ENCODE results near the gene EPDR1.

Gene EPDR1

DNA sequence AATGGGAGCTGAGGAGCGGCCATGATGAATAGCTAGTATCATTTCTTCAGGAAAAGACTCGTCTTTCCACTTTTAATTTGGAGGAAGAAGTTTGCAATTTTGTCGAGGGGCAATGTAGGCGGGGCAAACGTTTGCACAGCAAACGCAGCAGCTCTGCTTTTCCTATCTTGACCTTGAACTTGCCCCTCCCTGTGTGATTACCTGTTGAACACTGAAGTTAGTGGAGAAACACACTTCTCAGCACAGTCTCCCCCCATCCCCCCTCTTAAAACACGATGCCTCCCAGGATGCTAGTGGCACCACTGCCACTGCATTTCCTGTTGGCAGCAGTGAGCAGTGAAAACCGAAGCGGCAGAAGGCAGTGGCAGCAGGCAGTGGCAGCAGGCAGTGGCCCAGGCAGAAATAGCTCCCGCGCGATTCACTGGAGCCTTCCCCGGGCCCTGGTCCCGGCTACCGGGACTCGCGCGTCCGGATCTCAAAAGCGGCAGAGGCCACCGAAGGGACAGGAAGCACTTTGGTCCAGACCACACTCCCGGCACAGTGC is at the start of gene EPDR1:
TSS of gene EPDR1 (plus strand) at position 336 of the 544 bp plus-strand sequence. CDS start 300 bp downstream, outside the sequence.
- DNase-seq = peak; percentile 45

DNA sequence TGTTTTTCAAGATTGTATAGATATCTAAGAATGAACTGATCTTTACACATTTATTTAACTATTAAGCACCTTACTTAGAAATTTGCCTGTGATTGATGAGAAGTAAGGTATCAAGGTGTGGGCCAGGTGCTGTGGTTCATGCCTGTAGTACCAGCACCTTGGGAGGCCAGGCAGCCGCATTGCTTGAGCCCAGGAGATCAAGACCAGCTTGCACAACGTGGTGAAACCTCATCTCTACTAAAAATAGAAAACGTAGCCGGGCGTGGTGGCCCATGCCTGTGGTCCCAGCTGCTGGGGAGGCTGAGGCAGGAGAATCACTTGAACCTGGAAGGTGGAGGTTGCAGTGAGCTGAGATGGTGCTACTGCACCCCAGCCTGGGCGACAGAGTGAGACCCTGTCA is 38.4 kb upstream of the EPDR1 start:
- DNase-seq = no peak

DNA sequence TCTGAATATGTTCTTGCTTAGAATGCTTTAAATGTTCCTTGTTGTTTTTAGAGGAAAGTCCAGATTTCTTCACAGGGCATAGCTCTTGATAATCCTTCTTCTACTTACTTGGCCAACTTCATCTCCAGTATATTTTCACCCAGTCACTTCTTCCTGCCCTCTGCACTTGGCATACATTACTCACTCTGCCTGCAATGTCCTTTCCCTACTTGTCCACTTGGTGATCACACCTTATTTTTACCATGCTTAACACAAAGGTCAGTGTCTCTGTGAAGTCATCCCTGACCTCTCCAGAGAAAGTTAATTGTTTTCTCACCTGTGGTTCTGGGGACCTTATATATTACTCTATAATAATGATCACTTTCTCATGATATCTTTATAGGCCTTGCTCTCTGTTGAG is 27.1 kb upstream of the EPDR1 start:
- no peak for DNase-seq

DNA sequence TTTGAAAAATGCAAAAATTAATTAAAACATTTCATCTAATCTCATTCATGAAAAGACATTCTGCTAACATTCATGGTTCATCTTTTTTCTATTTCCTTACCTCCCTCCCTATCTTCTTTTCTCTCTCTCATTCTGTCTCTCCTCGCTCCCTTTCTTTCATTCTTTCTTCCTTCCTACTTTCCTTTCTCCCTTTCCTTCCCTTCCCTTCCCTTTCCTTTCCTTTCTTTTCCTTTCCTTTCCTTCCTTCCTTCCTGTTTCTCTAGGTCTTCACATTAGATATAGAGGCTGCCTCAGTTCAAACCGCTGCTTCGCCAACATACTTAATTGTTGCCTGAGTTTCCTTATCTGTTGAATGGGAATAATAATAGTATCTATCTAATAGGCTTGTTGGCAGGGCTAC is 25.8 kb upstream of the EPDR1 start:
- DNase-seq = no peak

DNA sequence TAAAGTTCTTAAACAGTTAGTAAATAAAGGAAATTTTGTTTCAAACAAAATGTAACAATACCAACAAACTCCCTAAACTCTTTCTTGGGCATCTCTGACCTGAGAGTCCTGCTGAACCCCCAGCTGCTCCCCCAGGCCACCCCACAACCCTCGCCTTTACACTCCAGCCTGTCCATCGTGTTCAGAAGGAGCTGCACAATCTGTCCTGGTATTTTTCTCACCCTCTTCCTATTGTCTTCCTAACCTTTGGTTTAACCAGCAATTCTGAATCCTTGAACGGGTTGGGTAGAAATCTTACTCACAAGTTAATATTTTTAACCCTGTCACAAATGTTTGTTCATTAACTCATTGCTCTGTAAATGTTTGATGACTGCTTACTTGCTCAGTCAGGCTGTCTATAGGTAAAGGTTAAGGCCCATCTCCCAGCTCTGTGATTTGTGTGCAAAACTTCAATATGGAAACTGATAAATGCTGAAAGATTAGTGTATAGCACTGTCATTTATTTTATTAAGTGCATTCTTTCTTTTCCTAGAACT is 20.7 kb upstream of the EPDR1 start:
- DNase-seq = no peak

DNA sequence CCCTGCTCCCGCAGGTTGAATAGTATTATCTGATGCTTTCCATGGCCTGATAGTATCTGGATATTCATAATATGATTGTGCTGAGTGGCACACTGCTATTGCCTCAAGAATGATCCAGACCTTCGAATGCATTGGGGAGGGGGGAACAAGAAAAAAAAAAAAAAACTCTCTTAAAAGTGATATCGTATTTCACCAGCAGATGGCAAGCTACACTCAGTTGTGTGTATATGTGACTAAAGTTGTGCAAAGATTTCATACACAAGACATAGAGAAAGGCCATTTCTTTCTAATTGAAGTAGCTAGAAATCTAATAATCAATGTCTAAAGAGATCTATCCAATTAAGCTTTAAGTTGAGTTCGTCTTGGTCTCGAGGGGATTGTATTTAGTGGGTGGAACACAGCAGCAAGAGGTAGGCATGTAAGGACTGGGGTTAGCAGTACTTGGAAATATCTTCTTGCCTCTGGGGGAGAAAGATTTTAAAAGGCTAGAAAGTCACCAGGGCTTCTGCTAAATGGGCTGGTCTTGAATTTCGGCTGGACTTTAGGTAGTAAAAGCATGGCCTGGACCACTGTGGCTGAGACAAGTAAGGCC is 19.1 kb upstream of the EPDR1 start:
- peak; percentile 46 for DNase-seq

DNA sequence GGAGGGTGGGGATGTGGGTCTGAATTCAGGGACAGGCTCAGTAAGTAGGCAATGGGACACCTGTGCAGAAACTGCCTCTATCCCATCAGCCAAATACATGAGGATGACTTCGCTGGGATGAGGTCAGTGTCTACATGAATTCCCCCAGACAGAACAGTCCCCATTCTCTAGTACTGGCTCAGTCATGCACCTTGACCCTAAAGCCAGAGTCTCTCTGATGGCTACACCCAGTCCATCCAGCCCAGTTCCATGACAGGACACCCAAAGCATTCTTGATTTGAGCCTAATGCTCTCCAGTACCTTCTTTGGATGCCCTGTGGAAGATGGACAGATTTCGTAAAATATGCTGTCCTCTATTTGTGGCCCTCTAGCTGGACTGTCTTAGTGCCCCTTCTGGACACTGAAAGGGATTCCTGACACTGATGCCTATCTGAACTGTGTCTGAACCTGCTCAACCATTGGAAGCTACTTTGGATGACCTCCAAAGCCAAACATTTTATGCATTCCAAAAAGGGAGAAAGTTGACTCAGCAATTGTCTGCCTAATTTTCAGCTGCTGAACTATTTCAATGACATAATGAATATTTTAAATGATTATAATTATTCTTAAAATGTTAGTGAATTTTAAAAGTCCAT is 18.4 kb upstream of the EPDR1 start:
- peak; percentile 78 for DNase-seq

DNA sequence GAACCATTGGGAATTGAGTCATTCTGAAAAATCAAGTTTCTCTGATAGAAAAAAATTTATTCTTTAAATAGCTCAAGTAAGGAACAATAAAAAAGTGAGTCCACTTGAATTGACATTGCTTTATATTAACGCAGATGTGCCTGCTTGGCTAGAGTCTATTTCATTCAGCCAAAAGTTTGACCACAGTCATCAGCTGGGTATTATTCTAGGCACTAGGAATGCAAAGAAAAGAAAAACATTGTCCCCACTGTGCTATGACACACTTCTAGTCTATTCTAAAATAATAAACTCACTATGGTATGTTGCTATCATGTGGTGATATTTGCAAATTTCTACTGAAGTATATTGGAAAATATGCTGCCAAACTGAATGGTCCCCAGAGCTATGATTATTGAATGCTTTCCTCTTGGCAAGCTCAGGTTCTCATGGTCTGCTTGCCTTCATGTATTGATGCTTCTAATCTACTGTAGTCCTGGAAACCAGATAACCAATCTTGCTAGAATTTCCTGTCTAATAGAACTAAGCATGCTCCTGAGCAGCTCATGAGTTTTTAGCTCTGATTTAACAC is 12.1 kb upstream of the EPDR1 start:
- DNase-seq = peak; percentile 91

DNA sequence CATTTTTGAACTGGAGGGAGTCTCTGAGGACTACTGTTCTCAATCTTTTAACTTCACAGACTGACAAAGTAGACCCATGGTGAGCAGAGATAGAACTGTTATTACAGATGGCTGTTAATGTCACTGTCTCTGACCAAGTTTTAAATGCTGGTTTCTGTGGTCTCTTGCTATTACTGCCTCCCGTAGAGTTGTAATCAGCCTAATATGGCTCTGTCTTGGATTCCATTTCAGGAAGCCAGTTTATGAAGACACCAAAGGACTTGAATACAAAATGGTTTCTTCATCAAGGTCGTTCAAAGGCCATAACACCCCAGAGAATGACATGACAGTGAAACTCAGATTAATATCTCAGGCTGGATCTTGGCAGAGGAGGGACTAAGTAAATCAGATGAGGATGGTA is 7.7 kb upstream of the EPDR1 start:
- DNase-seq = no peak

DNA sequence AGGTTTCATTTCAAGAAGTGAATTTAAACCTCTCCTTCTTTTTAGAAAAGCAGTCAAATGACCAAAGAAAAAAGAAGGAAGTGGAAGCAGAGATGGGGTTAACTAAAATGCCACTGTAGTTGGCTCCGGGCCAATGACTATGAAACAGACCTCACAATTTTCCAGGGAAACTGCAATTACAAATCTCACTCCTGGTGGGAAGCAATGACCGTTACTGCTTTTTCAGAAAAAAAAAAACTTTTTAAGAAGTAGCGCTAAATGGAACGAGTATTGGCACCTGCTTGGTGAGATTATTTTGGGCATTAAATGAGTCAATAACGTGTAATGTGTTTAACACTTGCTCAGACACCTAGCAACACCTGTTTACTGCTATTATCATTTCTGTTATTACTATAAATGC is 5.0 kb upstream of the EPDR1 start:
- no peak for DNase-seq

DNA sequence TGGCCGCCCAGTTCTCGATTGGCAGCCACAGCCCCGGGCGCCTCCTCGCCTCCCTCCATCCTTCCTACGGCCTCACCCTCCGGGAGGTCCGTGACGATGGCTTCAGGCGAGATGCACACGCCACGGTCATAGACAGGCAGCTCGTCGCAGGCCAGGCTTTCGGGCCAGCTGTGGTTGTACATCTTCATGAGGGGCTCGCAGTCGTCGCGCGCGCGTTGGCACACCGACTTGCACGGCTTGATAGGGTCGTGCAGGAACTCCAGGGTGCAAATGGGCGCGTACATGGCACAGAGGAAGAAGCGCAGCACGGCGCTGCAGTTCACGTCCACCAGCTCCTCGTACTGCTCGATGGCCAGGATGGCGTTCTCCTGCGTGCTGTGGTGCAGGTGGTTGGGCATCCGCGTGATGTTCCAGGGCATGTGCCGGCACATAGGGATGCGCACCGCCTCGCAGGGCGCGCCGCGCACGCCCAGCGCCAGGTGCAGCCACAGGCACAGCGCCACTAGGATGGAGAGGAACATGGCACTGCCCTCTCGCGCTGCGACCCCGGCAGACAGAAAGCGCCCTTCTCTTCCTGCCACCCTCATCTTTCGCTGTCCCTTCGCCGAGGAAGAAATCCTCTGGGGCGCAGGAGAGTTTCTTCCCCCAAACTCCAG is 4.3 kb upstream of the EPDR1 start:
- DNase-seq = no peak

DNA sequence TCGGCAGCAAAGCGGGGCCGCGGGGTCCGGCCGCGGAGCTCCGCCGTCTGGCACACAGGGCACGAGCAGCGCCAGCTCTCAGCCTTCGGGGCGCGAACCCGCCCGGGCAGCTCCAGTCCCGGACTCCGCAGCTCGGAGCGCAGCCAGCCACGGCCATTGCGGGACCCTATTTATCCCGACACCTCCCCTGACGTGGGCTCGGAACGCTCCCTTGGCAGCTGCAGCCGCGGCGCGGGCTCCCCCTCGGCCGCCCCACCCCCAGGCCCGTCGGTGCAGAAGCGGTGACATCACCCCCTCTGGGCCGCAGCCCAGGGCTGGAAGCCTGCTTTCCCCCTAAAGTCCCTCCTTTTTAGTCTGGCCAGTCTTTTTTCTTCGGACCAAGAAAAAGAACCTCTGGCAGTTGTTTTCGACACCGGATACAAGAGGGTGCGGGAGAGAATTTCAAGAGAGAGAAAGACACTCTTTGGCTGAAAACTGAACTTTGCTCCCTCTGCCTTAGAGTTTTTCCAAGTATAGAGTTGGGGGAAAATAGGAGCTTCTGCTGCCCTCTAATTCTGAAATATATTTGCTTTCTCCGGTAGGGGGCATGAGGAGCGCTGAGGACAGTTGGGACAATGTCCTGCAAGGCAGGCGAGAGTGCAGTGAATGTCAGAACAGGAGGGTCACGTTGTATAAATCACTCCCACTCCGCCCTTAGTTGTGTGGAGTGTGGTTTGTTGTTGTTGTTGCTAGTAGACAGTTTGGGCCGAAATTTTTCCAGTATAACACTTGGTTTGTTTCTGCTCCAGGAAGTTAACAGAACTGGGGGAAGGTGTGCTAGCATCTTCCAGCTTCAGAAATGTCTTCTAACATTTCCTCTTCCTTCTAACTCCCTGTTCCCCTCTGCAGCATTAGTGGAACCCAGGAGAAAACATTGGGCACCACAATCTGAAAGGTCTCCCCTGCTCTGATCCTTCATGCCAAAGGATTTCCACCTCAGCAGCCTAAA is 3.5 kb upstream of the EPDR1 start, which contains the start of gene SFRP4:
TSS of gene SFRP4 (minus strand) at position 145 of the 988 bp plus-strand sequence. CDS start 280 bp downstream, outside the sequence.
- DNase-seq = peak; percentile 46

DNA sequence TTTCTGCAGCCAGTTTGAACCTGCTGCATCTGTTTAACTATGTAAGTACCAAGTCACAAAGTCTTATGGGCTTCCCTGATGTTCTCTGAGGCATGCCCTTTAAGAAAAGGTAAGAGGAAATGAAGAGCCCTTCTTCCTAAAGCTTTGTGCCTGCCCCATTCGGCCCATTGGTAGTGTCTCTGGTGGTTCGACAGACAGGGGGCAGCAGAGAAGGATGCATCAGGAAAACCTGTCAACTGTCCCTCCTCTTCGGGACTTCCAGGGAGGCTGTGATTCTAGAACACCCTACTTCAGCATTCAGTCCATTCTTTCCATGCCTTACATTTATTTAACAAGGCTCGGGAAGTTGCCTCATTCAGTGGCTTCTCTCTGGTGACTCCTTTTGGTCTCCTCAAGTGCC is 1.9 kb upstream of the EPDR1 start:
- DNase-seq = no peak

DNA sequence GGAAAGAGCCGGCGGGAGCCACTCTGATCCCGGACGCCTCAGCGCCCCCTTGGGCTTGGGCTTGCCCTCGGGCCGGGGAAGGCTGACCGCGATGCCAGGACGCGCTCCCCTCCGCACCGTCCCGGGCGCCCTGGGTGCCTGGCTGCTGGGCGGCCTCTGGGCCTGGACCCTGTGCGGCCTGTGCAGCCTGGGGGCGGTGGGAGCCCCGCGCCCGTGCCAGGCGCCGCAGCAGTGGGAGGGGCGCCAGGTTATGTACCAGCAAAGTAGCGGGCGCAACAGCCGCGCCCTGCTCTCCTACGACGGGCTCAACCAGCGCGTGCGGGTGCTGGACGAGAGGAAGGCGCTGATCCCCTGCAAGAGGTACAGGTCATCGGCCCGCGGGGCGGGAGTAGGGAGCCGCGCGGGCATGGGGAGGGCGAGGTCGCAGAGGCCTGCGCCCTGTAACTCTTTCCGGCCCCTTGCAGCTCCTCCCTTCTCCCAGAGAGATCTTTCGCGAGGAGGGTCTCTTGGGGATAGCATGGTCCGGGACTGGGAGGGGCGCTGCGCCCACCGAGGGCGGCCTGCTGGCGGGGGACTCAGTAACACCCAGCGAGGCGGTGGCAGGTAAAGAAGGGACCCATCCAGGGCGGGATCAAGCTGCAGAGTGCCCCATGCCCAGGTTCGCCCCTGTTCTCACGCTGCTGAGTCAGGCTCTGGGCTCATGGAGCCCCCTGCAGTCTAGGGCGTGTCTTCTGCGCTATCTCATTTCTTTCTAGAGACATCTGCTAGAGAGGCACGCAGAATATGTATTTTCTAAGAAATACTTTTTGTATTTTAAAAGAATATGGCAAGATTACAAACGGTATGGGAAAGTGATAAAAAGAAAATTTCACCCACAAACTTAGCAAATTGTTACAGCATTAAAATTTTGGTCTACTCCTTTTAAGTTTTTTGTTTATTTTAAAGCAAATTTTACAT is 687 bp downstream of the EPDR1 start:
- peak; percentile 47 for DNase-seq

DNA sequence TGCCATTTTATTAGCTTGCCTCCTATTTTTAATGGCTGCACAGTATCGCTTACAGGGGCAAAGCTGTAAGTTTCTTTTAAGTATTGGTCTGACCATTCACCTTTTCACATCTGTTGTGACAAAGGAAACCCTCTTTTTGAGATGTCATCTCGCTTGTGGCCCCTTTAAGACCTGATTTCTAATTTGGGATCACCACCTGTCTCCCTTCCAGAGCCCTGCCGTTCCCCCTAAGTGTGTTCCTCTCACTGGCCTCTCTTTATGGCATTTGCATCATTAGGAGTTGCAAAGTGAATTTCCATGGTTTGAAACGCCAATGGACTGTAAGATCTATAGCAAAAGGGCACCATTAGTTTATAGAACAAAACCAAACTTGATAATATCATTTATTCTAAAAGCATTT is 1.4 kb downstream of the EPDR1 start:
- DNase-seq = no peak

DNA sequence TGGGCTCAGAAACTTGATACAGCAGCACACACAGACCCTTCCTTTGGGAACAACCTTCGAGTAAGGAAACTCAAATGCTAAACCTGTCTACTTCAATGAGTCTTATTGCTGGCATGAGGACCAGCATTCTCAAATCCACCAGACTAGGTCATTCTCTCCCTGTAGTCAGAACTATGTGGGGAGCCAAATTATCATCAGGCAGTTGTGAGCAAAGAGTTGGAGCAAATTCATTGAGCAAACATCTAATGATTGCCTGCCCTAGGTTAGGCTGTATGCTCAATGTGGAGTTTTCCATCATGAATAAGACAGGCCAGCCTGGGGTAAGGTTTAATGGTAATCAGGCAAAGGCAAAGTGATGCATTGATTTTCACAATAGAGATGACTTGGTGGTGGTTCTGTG is 3.6 kb downstream of the EPDR1 start:
- DNase-seq = no peak

DNA sequence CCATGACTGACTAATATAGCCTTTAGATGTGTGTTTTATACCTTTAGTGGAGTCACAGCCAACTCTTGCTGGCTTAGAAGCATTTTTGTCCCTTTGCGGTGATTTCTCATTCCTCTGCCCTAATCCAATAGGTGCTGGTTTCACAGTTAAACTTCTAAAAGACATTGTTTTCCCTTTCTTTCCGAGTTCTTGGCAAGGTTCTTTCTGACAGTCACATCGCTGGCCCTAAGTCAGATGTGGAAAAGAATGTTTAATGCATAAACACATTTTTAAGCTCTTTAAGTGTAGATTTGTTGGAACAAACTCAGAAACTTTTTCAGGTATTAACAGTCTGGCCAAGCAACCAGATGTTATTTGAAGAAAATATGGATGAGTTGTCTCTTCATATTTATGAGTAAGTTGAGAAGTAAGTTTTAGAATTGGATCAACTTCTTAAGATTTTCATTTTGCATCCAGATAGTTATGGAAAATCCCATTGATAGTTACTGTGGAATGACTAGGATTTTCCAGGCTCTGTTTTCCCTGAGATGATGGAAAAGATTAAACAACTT is 4.1 kb downstream of the EPDR1 start:
- DNase-seq = no peak

DNA sequence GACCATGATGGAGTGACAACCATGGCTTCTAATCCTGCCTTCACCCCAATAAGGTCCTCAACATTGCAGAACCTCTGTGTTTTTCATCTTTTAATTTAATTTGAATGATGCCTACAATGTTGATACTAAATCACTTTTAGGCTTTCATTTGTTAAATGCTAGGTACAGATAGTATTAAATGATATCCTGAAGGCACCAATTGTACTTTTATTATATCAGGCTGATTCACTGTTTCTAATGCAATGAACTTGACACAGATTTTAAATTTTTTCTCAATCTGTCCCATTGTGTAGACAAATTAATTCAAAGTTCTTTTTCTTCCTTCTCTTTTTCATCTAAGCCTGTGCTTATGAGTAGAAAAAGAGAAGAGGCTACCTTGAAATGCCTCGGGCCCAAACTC is 5.2 kb downstream of the EPDR1 start:
- DNase-seq = no peak

DNA sequence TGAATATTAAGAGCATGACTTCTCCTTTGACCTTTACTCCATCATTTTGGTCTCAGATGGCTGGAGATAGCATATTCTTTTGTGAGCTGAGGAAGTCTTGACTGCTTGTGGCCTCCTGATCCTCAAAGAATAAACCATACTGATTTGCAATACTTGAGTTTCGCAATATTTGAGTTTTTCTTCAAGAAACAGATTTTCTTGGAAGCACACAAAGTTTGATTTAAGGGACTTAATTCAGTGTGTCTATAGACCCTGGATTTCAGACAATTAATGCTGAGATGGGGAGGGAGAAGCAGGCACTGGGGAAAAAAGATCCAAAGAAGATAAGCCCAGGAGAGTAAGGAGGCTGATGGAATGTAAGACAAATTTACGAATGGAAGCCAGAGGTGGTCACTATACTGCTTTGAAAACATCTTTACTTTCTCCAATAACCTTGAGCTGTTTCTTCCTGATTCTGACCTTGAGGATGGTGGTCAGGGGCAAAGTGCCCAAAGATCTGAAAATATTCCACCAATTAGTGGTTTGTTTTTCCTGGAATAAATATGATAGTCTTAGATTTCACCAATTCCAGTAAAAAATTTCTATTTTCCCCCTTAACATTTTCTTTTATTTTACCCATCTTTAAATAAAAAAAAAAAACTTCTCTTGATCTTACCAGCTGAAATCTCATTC is 7.5 kb downstream of the EPDR1 start:
- peak; percentile 11 for DNase-seq

DNA sequence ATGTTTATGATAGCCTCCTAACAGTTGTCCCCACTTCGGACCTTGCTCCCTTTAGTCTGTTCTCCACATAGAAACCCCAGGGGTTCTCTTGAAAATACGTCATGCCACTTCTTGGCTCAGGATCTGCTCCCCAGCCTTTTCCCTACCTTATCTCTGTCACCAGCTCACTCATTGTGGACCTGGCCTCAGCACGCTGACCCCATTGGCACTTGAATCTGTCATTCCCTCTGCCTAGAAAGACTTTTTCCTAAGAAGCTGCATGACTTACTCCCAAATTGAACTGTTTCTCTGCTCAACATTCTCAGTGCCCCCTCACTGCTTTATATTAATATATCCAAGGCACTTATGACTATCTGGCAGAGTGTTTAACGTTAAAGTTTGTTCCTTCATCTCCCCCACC is 8.4 kb downstream of the EPDR1 start:
- no peak for DNase-seq
